ENCODE results near the gene TEX44.

Gene TEX44

GRCh38 chr2:231604685-231605606 lies 12.3 kb downstream of the TEX44 start:
- DNase-seq (ENCODE audit: low spot score), result peak; percentile 98

GRCh38 chr2:231605607-231606091 lies 13.0 kb downstream of the TEX44 start:
- DNase-seq (ENCODE audit: low spot score), result no peak

DNA sequence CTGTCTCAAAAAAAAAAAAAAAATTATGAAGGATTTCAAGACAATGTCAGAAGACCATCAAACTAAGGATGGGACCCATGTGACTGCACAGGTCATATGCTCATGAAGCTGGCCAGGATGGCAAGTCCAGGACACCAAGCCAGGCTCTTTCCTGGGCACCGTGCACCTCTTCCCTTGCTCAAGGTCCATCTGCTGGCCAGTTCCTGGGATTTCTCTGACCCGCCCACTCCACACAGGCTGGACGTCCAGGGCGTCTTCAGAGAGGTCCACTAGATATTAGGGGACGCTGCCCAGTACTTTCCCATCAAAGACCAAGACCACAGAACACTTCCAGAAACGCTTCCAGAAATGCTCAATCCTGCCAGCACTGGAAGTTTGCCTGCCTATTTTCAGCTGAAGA lies 14.3 kb downstream of the TEX44 start:
- DNase-seq (ENCODE audit: low spot score), result no peak

- peak; percentile 76 for DNase-seq (ENCODE audit: low spot score)
These were observed 18.8 kb downstream of the TEX44 start for GRCh38 chr2:231611273-231612108.

- DNase-seq (ENCODE audit: low spot score), result no peak
These were observed 19.4 kb downstream of the TEX44 start for GRCh38 chr2:231612109-231612455.

- peak; percentile 84 for DNase-seq (ENCODE audit: low spot score)
These were observed 20.0 kb downstream of the TEX44 start for GRCh38 chr2:231612456-231613330.

DNA sequence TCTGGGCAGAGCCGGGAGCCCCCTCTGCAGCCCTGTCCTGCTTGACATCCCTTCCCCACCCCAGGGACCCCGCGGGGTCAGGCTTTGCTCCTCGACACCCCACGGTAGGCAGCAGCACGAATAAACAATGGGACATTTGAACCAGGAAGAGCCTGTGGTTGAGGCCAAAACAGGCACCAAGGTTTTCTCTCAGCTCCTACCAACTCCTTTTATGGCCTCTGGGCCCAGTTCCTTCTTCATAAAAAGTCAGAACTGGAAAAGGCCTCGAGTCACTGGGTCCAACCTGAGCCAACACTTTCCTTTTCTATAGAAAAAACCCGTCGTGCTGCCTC lies 20.6 kb downstream of the TEX44 start:
- DNase-seq (ENCODE audit: low spot score), result no peak

DNA sequence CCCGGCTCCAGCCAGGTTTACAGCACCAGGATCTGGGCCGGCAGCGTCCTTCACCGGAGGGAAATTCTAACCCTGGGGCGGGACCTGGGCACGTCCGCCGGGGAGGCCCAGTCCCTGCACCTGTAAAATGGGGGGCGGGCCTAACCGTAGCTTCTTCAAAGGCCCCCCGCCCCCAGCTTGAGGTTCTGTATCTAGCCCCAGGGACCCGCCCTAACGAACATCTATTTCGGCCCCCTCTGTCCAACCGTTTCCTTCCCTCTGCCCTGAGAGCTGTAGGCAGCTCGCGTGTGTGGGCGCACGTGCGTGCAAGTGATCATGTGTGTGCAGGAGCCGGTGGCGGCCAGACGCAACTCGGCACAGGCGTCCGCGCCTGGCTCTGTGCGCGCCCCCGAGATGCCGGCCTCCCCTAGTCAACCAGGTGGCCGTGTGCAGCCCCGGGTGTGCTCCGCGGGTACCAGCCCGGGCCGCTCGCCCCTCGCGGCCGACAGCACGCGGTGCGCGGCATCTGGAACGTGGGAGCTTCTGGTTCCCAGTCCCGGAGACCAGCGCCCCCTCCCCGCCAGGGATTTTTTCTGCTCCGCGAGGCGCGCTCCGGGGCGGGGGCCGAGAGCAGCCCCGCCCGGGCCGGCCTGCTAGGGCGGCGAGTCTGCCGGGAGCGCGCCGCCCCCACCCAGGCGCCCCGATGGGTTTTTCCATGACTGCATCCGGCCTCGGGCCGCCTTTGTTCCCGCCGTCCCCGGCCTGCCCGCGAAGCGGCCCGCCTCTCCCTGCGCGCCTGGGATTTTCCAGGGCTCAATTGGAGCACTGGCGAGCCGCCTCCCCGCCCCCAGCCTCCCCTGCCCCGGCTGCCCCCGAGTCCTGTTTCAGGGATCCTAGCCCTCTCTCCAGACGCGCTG lies 21.2 kb downstream of the TEX44 start:
- no peak for DNase-seq (ENCODE audit: low spot score)

DNA sequence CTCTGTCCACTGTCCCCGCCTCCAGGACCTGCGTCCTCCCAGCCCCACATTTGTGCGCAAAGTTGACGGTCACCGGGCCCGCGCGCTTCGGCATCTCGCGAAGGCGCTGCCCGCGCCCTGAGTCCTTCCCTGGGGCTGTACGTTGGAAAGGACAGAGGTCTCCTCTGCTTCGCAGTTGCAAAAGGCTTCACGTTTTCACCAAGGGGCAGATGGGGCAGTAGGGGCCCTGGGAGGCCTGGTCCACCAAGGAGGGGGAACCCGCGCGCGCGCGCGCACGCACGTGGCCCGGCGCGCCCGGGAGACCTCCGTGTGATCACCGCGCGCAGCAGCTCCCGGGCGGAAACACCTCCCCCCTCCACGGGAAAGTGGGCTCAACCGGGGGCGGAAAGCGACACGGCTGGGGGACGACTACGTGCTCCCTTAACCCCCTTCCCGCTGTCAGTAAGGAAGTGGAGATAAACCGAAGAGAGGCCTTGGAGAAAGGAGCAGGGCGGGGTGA lies 21.9 kb downstream of the TEX44 start:
- DNase-seq (ENCODE audit: low spot score), result no peak

DNA sequence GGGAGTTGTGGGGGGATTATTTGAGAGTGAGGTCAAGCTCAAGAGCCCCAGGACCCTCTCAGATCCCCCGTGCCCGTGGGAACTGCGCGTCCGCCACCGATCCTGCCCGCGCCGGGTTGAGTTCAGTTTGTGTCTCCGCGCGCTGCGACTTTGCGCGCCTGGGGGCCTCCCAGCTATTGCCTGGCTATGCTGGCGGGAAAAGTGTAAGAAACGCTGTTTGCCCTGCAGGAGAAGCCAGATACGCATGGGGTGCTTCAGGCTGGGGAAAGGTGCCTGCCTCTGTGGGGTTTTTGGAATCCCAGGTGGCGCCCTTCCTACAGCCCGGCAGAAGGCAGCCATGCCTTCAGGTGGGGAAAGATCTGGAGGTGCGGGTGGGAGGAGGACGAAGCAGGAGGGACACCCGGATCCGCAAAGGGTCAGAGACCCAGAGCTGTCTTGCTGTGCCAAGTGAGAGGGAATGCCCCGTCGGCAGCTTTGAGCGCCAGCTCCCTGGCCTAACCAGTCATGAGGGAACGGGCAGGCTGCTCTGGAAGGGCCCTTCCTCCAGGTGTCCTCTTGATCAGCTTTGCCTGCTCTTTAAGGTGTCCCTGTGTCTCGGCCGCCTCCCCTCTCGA lies 22.5 kb downstream of the TEX44 start:
- no peak for DNase-seq (ENCODE audit: low spot score)

DNA sequence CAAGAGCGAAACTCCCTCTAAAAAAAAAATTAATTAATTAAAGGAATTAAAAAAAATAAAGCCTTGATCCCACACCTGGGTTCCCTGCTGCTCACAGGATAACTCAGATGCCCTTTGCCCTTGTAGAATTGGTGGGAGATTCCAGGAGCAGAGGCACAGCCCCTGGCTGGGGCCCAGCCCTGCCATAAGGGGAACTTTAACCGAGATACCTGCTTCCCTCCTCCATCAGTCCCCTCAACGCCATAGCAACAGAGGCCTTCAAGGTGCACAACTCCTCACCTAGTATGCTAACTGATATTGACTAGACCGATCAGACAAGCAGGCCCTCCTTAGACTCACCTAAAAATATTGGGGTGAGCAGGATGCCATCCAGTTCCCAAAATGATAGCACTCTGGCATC lies 23.6 kb downstream of the TEX44 start:
- no peak for DNase-seq (ENCODE audit: low spot score)

- no peak for DNase-seq (ENCODE audit: low spot score)
These were observed 24.6 kb downstream of the TEX44 start for GRCh38 chr2:231617059-231617926.

DNA sequence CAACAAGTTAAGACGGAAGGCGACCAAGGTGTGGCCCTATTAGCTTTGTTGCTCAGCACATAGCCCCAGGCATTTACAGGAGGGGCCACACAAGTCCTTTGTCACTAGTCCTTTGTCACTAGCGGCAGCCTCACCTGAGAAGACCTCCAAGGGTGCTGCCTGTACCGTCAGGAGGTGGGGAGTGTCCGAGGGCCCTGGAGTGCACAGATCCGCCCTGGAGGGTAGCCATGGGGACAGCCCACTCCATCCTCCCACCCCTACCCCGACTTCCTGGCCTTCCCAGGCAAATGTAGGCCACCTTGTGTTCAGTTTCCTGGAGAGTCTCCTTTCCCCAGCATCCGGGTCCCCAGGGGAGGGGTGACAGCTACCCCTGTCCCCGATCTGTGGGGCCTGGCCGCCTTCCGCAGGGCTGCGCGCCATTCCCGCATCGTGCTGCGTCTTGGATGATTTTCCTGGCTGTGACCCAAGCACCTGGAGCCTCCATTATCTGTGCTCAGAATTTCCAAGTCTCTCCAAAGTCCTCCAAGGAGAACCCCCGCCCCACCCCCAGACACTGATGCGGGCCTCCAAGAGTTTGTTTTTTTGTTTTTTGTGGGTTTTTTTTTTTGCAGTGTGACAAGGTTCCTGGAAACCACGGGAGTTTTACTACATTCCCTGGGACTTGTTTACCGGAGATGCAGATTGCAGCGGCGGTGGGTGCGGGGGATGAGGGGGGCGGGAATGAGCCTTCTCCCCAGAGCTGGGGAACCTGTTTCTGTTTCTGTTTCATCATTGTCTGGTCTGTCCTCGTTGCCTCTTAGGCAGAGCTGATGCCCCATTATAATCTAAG lies 28.6 kb downstream of the TEX44 start:
- no peak for DNase-seq (ENCODE audit: low spot score)

GRCh38 chr2:231622963-231623362 lies 30.3 kb downstream of the TEX44 start:
- no peak for DNase-seq (ENCODE audit: low spot score)

DNA sequence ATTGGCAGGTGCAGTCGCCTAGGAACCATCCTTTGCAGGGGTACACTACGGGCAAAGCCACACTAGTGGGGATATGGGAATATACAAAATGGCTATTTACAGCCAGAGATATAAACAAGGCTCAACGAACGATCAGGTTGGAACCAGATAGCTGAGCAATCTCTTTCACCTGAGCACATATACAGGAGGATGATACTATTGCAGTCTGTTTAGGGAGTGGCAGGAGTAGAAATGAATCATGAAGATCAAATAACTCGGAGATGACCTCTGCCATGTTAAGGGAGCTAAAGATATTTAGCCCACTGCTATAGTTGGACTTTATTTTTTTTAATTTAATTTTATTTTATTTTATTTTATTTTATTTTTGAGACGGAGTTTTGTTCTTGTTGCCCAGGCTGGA lies 33.8 kb downstream of the TEX44 start:
- DNase-seq (ENCODE audit: low spot score), result no peak

GRCh38 chr2:231627384-231628120 lies 34.9 kb downstream of the TEX44 start:
- DNase-seq (ENCODE audit: low spot score), result no peak

DNA sequence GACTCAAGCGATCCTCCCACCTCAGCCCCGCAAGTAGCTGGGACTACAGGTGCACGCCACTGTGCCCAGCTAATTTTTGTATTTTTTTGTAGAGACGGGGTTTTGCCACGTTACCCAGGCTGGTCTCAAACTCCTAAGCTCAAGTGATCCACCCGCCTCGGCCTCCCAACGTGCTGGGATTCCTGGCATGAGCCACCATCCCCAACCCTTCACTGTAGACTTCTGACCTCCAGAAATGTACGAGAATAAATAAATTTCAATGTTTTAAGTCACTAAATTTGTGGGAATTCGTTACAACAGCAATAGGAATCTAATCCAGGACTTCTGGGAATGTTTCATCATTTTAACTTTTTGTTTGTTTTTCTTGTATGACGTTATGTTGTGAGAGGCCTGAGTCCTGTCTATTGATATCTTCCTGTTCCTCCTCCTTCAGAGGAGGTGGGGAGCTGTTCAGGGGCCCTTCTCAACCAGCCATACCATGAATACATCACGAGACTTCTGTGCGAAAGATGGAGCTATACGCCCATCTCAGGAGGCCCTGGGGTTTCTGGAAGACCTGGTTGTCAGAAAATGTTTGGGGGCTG lies 40.0 kb downstream of the TEX44 start:
- no peak for DNase-seq (ENCODE audit: low spot score)

All from hematopoietic multipotent progenitor cell treated with erythropoietin and hydrocortisone succinate and interleukin-3 and kit ligand, for 17 days (in vitro differentiated cells).